Dermis microvascular lymphatic vessel endothelial cell (primary cell): ENCODE data around the gene BCS1L. TPM values are rescaled to one million over a fixed set of nuclear protein-coding genes. Genes with fewer than 3 reads are reported as not detected.

Experiments
- DNase-seq, 2 donors: peaks; one replicate each; pipeline versions ENCODE4 v3.0.0 to v3.0.0-alpha.2; 2010; ENCODE audit warnings: low read depth in 2 of 2
- total RNA-seq: library from RNA; depleted of rRNA; stranded (reverse); fragments of >200 nt; gene quantifications from 2 replicates; pipeline ENCODE4 v1.2.1, GENCODE V29; 2014

Gene BCS1L
- 22.3 and 23.4 TPM in 2 replicates for total RNA-seq

DNA sequence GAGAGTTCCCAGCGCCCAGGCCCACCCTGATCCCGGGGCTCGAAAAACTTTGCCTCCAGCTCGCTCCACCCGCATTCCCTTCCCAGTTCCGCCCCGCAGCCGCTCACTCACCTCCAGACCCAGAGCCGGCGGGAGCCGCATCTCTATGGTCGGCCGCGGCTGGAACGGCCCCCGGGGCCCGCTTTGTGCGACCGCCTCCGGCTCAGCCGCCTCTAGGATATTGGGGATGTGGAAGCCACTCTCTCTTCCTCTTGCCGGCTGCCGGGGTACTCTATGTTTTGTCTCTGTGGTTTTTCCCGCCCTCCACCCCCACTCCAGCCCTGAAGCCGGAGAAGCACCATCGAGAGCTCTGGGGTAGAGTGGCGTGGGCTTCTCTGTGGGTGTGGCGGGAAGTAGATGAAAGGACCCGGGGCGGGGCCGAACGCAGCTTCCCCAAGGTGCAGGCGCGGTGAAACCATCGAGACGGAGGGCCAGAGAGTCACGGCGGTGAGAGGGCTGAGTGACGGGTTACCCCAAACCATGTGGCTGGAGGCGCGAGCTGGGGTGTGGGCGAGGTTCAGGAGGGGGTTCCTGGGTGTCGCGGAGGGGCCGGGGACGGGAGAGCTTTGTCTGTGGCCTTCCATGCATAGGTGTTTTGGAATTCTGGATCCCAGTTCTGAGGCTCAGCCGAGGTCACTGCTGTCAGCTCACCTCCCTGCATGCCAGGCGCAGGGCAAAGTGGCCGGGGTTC, at the start of gene BCS1L, which contains the start of gene ZNF142:
BCS1L (plus strand) TSS at position 426 of the 730 bp plus-strand sequence. CDS start 1,305 bp downstream, outside the sequence.
ZNF142 (minus strand) TSS at position 366 of the 730 bp plus-strand sequence. CDS start 3,194 bp downstream, outside the sequence.
- DNase-seq, result peak; percentile 70 to 87

GRCh38 chr2:218615868-218616315, 43.6 kb upstream of the BCS1L start:
- no peak for DNase-seq

DNA sequence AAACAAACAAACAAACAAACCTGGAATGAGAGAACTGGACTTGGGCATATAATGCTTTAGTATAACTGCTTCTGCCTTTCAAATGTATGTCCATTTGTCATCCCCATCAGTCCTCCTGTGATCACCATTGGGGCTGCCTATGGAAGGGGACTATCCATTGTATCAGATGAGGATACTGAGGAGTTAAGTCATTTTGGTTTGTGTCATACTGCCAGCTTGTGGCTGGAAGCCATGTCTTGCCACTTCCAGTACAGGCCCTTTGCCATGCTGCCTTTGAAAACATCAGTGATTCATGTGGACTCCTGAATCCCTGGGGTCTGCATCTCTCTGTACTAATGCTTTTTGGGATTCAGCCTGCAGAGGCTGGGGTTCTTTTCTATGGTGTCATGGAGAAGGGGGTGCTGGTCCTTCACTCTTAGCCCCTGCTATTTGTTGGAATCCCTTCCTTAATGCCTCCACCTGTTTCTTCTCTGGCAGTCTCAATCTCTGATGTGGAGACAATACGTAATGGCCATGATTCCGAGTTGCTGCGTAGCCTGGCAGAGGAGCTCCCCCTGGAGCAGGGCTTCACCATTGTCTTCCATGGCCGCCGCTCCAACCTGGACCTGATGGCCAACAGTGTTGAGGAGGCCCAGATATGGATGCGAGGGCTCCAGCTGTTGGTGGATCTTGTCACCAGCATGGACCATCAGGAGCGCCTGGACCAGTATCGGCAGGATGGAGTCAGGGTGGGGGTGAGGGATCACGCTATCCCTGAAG, 41.2 kb upstream of the BCS1L start:
- DNase-seq, result peak in 1 of 2 donors; percentile 12

DNA sequence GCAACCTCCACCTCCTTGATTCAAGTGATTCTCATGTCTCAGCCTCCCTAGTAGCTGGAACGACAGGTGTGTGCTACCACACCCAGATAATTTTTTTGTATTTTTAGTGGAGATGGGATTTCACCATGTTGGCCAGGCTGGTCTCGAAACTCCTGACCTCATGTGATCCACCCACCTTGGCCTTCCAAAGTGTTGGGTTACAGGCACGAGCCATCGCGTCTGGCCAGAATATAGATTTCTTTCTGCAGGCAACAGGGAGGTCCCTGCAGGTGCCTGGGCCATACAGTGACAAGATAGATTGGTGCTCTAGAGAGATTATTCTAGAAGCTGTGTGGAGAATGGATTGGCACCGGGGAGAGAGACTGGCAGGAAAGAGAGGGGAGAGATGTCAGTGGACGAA, 38.5 kb upstream of the BCS1L start:
- no peak for DNase-seq

DNA sequence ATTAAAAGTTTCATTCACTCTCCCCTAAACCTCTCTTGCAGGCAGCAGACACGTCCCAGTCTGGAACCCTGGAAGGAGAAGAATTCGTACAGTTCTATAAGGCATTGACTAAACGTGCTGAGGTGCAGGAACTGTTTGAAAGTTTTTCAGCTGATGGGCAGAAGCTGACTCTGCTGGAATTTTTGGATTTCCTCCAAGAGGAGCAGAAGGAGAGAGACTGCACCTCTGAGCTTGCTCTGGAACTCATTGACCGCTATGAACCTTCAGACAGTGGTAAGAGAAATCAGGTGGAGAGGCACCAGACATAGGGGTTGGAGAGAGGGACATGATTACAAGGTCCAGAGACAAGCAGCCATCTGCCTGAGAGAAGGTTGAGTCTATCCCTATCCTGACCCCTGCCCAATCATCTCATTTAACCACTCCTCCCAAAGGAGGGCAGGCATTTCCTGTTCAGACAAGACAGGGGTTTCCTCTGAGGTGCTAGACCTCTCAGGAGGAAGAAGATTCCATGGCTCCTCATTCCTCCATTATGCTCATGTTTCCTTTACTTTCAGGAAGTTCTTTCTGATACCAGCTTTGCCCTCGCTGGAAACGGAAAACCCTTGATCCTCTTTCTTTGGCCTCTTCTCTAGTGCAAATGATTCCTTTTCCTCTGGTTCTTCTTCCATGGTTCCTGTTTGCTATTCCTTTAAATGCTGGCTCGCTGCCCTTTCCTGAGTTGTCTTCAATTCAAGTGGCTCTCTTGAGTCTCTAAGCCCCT, 36.7 kb upstream of the BCS1L start:
- peak in 1 of 2 donors; percentile 12 for DNase-seq

DNA sequence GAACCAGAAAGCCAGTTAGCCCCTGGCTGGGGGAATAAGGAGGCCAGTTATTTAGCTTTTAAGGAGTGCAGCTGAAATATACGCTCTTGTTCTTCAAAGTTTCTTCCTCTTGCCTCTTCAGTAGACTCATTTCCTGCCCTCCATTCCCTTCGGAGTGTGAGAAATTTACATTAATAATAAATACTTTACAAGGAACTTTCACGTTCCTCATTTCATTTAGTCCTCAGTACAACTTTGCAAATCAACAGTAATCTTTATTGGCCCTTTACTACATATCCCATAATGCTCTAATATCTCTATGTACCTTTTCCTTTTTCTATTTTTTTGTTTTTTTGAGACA, 36.1 kb upstream of the BCS1L start:
- no peak for DNase-seq

DNA sequence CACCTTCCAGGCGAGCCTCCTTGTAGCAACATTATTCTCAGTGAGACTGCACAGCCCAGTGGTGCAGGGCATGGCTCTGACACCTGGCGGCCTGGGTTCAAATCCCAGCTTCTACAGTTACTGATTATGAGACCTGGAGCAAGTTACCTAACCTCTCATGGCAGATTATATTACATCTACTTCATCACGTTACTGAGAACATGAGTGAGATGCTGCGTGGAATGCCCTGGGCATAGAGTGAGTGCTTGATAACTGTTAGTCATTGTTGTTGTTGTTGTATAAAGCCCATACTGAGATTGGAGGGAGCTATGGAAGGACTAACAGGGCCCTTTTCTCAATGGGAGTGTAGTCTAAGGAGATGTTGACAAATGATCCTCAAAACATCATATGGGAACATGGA, 33.1 kb upstream of the BCS1L start:
- no peak for DNase-seq

GRCh38 chr2:218627939-218628338, 31.5 kb upstream of the BCS1L start:
- no peak for DNase-seq

GRCh38 chr2:218631837-218632236, 27.6 kb upstream of the BCS1L start:
- peak; percentile 43 to 92 for DNase-seq

DNA sequence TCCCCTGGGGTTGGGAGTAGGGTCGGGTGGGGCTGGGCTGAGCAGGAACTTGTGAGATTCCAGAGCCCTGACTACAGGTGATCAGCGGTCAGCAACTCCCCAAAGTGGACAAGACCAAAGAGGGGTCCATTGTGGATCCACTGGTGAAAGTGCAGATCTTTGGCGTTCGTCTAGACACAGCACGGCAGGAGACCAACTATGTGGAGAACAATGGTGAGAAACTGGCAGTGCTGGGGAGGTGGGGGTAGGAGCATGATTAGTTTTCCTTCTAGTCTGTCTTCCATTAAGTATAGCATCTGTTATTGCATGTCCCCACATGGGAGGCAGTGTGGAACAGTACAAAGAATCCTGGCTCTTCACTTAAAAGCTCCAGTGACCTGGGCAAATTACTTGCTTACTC, 23.8 kb upstream of the BCS1L start:
- DNase-seq, result no peak

DNA sequence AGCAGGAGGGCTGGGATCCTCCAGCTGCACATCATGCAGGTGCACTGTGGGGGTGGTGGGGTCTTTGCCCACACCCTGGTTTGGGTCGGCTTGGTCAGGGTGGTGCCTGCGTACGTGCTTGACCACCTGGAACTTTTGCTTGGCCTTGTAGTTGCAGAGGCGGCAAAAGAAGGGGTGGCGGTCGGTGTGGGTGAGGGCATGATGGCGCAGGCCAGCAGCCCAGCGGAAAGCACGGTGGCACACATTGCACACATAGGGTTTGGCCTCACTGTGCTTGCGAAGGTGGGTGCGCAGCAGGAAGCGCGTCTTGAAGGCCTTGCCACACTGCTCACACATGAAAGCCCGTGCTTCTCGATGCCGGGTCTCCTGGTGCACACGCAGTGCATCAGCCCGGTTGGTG, 21.1 kb upstream of the BCS1L start:
- no peak for DNase-seq

GRCh38 chr2:218642121-218642656, 17.3 kb upstream of the BCS1L start:
- no peak for DNase-seq

DNA sequence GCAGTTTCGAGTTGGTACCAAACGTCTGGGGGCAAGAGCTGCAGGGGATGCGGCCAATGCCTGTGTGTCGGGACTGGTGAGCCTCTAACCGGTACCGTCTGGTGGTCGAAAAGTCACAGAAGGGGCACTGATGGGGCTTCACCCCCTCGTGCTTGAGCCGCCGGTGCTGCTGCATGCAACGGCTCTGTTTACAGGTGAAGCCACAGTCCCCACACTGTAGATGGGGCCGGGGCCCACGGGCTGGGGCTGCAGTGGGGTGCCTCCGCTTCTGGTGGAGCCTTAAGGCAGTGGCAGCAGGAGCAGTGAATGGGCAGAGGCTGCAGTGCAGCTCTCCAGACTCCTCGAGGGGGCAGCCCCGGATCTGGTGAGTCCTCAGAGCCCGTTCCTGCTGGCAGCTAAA, 16.7 kb upstream of the BCS1L start:
- no peak for DNase-seq

- DNase-seq, result no peak
Observed at GRCh38 chr2:218643751-218644310, 15.7 kb upstream of the BCS1L start.

- DNase-seq, result no peak
Observed at GRCh38 chr2:218644721-218645120, 14.8 kb upstream of the BCS1L start.

DNA sequence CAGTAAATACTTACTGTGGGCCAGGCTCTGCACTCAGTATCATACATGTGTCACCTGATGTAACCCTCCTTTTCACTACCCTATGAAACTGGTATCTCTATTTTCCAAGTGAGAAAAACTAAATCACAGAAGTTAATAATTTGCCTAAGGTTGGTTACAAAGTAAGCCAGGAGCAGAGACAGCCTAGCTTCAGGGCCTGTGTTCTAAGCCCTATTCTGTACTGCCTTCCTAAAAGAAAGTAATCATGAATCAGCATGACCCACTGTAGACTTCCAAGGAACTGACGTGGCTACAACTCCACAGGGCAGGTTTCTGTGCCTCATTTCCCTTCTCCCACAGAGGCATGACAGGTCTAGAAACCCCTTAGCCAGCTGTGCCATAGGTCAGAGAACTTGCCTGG, 14.4 kb upstream of the BCS1L start:
- DNase-seq, result peak in 1 of 2 donors; percentile 60

DNA sequence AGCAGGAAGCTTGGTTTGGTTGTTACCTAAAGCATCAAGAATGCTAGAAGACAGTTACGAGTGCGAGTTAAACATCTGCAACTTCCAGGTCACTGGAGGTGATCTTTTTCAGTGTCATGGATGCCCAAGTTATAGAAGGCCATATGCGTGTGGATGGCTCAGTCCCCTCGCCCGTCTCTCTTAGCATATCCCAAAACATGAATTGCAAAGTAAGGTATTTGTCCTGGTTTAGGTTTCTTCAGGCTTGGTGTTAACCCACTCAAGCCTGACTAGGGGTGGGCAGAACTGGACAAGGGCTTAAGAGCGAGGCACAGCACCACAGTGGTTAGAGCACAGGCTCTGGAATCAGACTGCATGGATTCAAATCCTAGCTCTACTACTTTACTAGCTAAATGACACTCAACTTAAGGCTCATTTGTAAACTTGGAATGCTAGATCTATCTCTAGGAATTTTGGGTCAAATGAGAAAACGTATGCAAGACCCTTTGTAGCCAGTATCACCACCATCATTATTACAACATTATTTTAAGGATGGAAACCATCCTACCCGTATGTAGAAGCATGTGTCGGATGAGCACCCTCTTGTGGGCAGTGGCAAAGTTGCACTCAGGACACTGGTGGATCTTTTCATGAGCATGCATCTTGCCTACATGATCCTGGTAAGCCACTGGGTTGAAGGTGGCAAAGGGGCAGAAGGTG, 11.2 kb upstream of the BCS1L start:
- DNase-seq, result peak; percentile 58 to 72

- DNase-seq, result no peak
Observed at GRCh38 chr2:218648787-218649100, 10.7 kb upstream of the BCS1L start.

DNA sequence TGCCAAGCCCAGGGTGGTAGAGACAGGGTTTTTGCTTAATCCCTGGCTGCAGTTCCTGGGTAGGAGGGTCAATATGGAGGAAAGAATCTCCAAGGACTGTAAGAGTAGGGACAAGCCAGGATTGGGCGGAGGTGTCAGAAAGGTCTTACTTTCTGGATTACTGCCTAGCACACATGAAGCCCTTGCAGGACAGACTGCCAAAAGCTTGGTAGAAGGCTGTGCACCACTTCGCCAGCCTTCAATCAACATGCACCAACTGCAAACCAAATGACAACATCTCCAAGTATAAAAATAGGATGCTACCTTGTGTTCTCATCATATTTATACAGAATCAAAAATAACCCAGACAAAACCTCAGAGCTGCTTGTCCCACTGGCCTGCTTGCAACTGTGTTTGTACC, 3.7 kb upstream of the BCS1L start:
- DNase-seq, result no peak

GRCh38 chr2:218658671-218659257, 719 bp upstream of the BCS1L start:
- DNase-seq, result peak in 1 of 2 donors; percentile 53

DNA sequence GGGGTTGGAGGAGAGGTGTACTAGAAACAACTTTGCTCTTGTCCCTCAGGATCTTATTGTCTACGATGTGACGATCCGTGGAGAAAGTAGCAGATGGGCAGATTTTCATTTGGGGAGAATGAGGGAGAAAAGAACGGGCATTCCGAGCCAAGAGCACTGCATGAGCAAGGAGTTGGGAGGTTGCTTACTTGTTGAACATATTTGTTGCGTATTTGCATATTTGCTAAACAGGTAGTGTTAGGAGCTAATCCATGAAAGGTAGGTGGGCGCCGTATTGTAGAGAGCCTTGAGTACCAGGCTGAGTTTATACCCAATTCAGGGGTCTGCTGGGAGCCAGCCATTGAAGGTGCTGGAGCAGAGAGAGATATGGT, 490 bp downstream of the BCS1L start:
- DNase-seq, result no peak
